T-cell (primary cell): ENCODE results near the gene EFNB3. TPM values are rescaled to one million over a fixed set of nuclear protein-coding genes. Genes with fewer than 3 reads are reported as not detected.

Source experiments
- ATAC-seq, 4 experiments: fragments of 200-7000 bp in 3 of 4; fragments of 150-1000 bp in 1 of 4; cut with Tn5 transposase; replicated peaks in 1 of 4; 1 replicate in 3 of 4; 2 replicates in 1 of 4; pipeline ENCODE4 v1.10.0; 2021; ENCODE audit warnings: moderate library complexity in 3 of 4, mild to moderate bottlenecking in 2 of 4, moderate number of reproducible peaks in 1 of 4
- CTCF ChIA-PET, 2 donors: fragments of 300-600 bp; sonication (Branson Sonifier 250); formaldehyde crosslinking; loops; one replicate each; lab custom pipeline; 2022; ENCODE audit warnings: antibody characterized with exemption in 2 of 2; lab: Charles Lee
- POLR2A ChIA-PET, 2 donors: fragments of 300-600 bp; sonication (Branson Sonifier 250); formaldehyde crosslinking; loops; one replicate each; lab custom pipeline; 2022; ENCODE audit warnings: antibody characterized with exemption in 2 of 2; lab: Charles Lee
- DNase-seq, 35 experiments: peaks; one replicate each; pipeline versions ENCODE4 v3.0.0 to v3.0.0-alpha.2; 2013 to 2023
- H3K27ac ChIP-seq: one replicate; pipeline ENCODE4 v1.5.1; 2013; ENCODE audit warnings: low read length
- H3K27me3 ChIP-seq, 2 experiments: replicated peaks in 1 of 2; 1 replicate in 1 of 2; 2 replicates in 1 of 2; pipeline versions ENCODE4 v1.6.1 to v1.7.0; 2013; ENCODE audit warnings: low read length in 1 of 2, mixed read lengths in 1 of 2; ENCODE audit not compliant: control insufficient read depth in 2 of 2, insufficient read depth in 2 of 2; ENCODE audit errors: extremely low read depth in 1 of 2
- H3K36me3 ChIP-seq, 2 donors: 1 replicate in 1 of 2; 2 replicates in 1 of 2; pipeline versions ENCODE4 v1.6.1 to v1.7.0; 2013; ENCODE audit warnings: low read length in 1 of 2; ENCODE audit not compliant: control insufficient read depth in 2 of 2, insufficient read depth in 1 of 2; ENCODE audit errors: extremely low read depth in 1 of 2
- H3K4me1 ChIP-seq, 2 experiments: 1 replicate in 1 of 2; 2 replicates in 1 of 2; pipeline versions ENCODE4 v1.6.1 to v1.7.0; 2013; ENCODE audit warnings: low read length in 2 of 2, mixed read lengths in 1 of 2; ENCODE audit not compliant: insufficient read depth in 2 of 2, control insufficient read depth in 1 of 2; ENCODE audit errors: extremely low read depth in 1 of 2
- H3K4me3 ChIP-seq, 2 donors: 1 replicate in 1 of 2; 2 replicates in 1 of 2; pipeline versions ENCODE4 v1.5.1 to v1.7.0; 2013; ENCODE audit warnings: mild to moderate bottlenecking in 2 of 2, low read length in 1 of 2, moderate library complexity in 1 of 2; ENCODE audit not compliant: control insufficient read depth in 1 of 2; ENCODE audit errors: extremely low read depth in 1 of 2
- H3K9me3 ChIP-seq: 2 replicates; pipeline ENCODE4 v1.7.0; 2013
- H3K27ac Mint-ChIP-seq, 2 donors: one replicate each; pipeline ENCODE4 v1.8.0; 2020 to 2021; ENCODE audit warnings: mild to moderate bottlenecking in 2 of 2, mixed read lengths in 2 of 2
- H3K27me3 Mint-ChIP-seq, 2 donors: one replicate each; pipeline ENCODE4 v1.8.0; 2021 to 2022; ENCODE audit warnings: mixed read lengths in 2 of 2
- H3K36me3 Mint-ChIP-seq: one replicate; pipeline ENCODE4 v1.8.0; 2021; ENCODE audit warnings: mixed read lengths
- H3K4me1 Mint-ChIP-seq, 3 donors: one replicate each; pipeline ENCODE4 v1.8.0; 2020 to 2022; ENCODE audit warnings: mixed read lengths in 3 of 3, mild to moderate bottlenecking in 1 of 3
- H3K4me3 Mint-ChIP-seq, 3 donors: one replicate each; pipeline ENCODE4 v1.8.0; 2020 to 2022; ENCODE audit warnings: mild to moderate bottlenecking in 3 of 3, mixed read lengths in 3 of 3, moderate library complexity in 3 of 3
- H3K9me3 Mint-ChIP-seq, 3 donors: one replicate each; pipeline ENCODE4 v1.8.0; 2020 to 2022; ENCODE audit warnings: mixed read lengths in 3 of 3
- WGBS: methylation state at CpG from one replicate; pipeline ENCODE4 v1.1.5; 2013; ENCODE audit warnings: missing lambda C conversion rate; ENCODE audit not compliant: insufficient coverage; 5-methylcytosine and 5-hydroxymethylcytosine counted together
- total RNA-seq, 35 experiments: library from RNA in 6 of 35; stranded (reverse) in 6 of 35; fragments of 120-200 nt in 1 of 35; gene quantifications; one replicate each; pipeline versions ENCODE4 v1.2.1 to v1.2.4 and lab custom pipeline; 2013 to 2026

EFNB3 gene
- total RNA-seq, 5 donors from 2014 or later (not counting 1 experiment from before 2014, with no cell fraction given), result 0.07 to 0.19 (median 0.18) TPM; not detected in 2

- Mint-ChIP-seq H3K27ac (peak overlapping the region; percentile 100), H3K4me3 (peak overlapping the region; percentile 85 to 99 (median 96)), H3K4me1 (peaks cover 43 to 52% (median 52%) of the 10 kb centered on the region in 3 donors), H3K36me3 (peaks cover 3% of the 10 kb centered on the region), H3K27me3 (no peaks in the 10 kb centered on the region), H3K9me3 (no peaks in the 10 kb centered on the region)
- ATAC-seq (peak; percentile 64 to 69 (median 64)), DNase-seq (peak; percentile 70 to 95 (median 87))
- no peaks in the 10 kb centered on the region for H3K27me3 ChIP-seq
- WGBS, result 4% methylated on average over 35 of the region's 44 CpGs
- H3K4me3 ChIP-seq, result peak overlapping the region; percentile 89 to 99
- ChIA-PET CTCF (interaction anchor here (0.5 to 4.0 kb wide), 9 partner anchors 13 to 1286 kb away, joined by 3 to 36 read pairs (median 4); partner anchors contain the start of genes FXR2 (in 1 of the 2), SAT2 (in 1 of the 2) and TMEM102 (in 1 of the 2)), POLR2A (interaction anchor here (0.6 to 1.2 kb wide), 7 partner anchors 35 to 486 kb away, joined by 3 to 7 read pairs (median 4); partner anchors contain the start of genes ATP1B2 (in 1 of the 2), MPDU1 (in 1 of the 2) and SAT2 (in 1 of the 2))
- H3K36me3 ChIP-seq, result peaks cover 0 to 7% of the 10 kb centered on the region in 2 donors
- H3K9me3 ChIP-seq, result no peaks in the 10 kb centered on the region
- peaks cover 17 to 35% of the 10 kb centered on the region in 2 experiments for H3K4me1 ChIP-seq
- peak overlapping the region; percentile 98 for H3K27ac ChIP-seq
Observed at GRCh38 chr17:7685533-7686221, 19.3 kb upstream of the EFNB3 start.

- Histone ChIP-seq H3K36me3 (peaks cover 0 to 7% of the 10 kb centered on the region in 2 donors), H3K4me1 (peaks cover 17 to 35% of the 10 kb centered on the region in 2 experiments), H3K4me3 (peak overlapping the region; percentile 89 to 99), H3K27me3 (no peaks in the 10 kb centered on the region), H3K9me3 (no peaks in the 10 kb centered on the region), H3K27ac (peak overlapping the region; percentile 98)
- ATAC-seq, result peak; percentile 53 to 55 (median 54)
- no peaks in the 10 kb centered on the region for H3K9me3 Mint-ChIP-seq
- peaks cover 43 to 52% (median 52%) of the 10 kb centered on the region in 3 donors for H3K4me1 Mint-ChIP-seq
- peak overlapping the region; percentile 85 to 99 (median 96) for H3K4me3 Mint-ChIP-seq
- ChIA-PET POLR2A (interaction anchor here (0.6 to 1.6 kb wide), 11 partner anchors 36 to 556 kb away, joined by 3 to 7 read pairs (median 5); partner anchors contain the start of genes ATP1B2 (in 1 of the 2), MPDU1 (in 1 of the 2) and SAT2 (in 1 of the 2)), CTCF (interaction anchor here (0.5 to 4.0 kb wide), 33 partner anchors 35 to 691 kb away, joined by 3 to 36 read pairs (median 4); partner anchors contain the start of genes ATP1B2 (in 1 of the 2), FXR2 (in 1 of the 2), GABARAP (in 1 of the 2) and KRABD2 (in 1 of the 2))
- H3K36me3 Mint-ChIP-seq, result peaks cover 6% of the 10 kb centered on the region
- peak overlapping the region; percentile 100 for H3K27ac Mint-ChIP-seq
- WGBS, result 0% methylated on average over 13 of the region's 30 CpGs
- H3K27me3 Mint-ChIP-seq, result no peaks in the 10 kb centered on the region
- DNase-seq, result peak; percentile 55 to 90 (median 75)
Observed at GRCh38 chr17:7686222-7687071, 18.6 kb upstream of the EFNB3 start.

- Mint-ChIP-seq H3K4me3 (peak within 1 kb of the TSS; percentile 85 to 99 (median 96)), H3K4me1 (peaks cover 43 to 52% (median 52%) of the 10 kb centered on the region in 3 donors)
- POLR2A ChIA-PET, result interaction anchor here (0.5 to 1.6 kb wide), 19 partner anchors 9 to 762 kb away, joined by 3 to 7 read pairs (median 4); partner anchors contain the start of genes SAT2 (in 2 of the 2), ATP1B2 (in 1 of the 2), CNTROB (in 1 of the 2) and MPDU1 (in 1 of the 2)
Observed at GRCh38 chr17:7687072-7687907, 17.7 kb upstream of the EFNB3 start, which contains the start of gene TP53. TSS of gene TP53 (minus strand) at chr17:7687490. CDS start at chr17:7676594, 10,896 bp downstream.

GRCh38 chr17:7687908-7688807 is 16.8 kb upstream of the EFNB3 start, which contains the start of gene WRAP53:
TSS of gene WRAP53 (plus strand) at chr17:7688477. CDS start at chr17:7688649, 172 bp downstream.
- H3K27ac Mint-ChIP-seq, result peak within 1 kb of the TSS; percentile 100
- CTCF ChIA-PET, result interaction anchor here (0.5 to 4.0 kb wide), 32 partner anchors 11 to 749 kb away, joined by 3 to 36 read pairs (median 4); partner anchors contain the start of genes ATP1B2 (in 2 of the 2), ACADVL (in 1 of the 2), DLG4 (in 1 of the 2) and FXR2 (in 1 of the 2)
- Histone ChIP-seq H3K4me3 (peak within 1 kb of the TSS; percentile 89 to 99), H3K27ac (peak within 1 kb of the TSS; percentile 98), H3K9me3 (no peaks in the 10 kb centered on the region), H3K27me3 (no peaks in the 10 kb centered on the region), H3K4me1 (peaks cover 17 to 33% of the 10 kb centered on the region in 2 experiments), H3K36me3 (peaks cover 0 to 7% of the 10 kb centered on the region in 2 donors)
- POLR2A ChIA-PET, result interaction anchor here (0.5 to 1.6 kb wide), 12 partner anchors 10 to 457 kb away, joined by 3 to 7 read pairs (median 4); partner anchors contain the start of genes SAT2 (in 2 of the 2), CNTROB (in 1 of the 2), SOX15 (in 1 of the 2) and TRAPPC1 (in 1 of the 2)
- H3K4me3 Mint-ChIP-seq, result peak within 1 kb of the TSS; percentile 85 to 99 (median 96)
- under 1% methylated on average over 40 of the region's 51 CpGs for WGBS
- H3K9me3 Mint-ChIP-seq, result no peaks in the 10 kb centered on the region
- no peaks in the 10 kb centered on the region for H3K27me3 Mint-ChIP-seq
- peak; percentile 91 to 97 (median 94) for DNase-seq
- peak; percentile 78 to 82 (median 81) for ATAC-seq
- peaks cover 10% of the 10 kb centered on the region for H3K36me3 Mint-ChIP-seq
- H3K4me1 Mint-ChIP-seq, result peaks cover 39 to 52% (median 48%) of the 10 kb centered on the region in 3 donors

More at GRCh38 chr17:7687072-7687907, 17.7 kb upstream of the EFNB3 start, which contains the start of gene TP53:
- Histone ChIP-seq H3K27me3 (no peaks in the 10 kb centered on the region), H3K4me3 (peak within 1 kb of the TSS; percentile 89 to 99), H3K4me1 (peaks cover 17 to 35% of the 10 kb centered on the region in 2 experiments), H3K9me3 (no peaks in the 10 kb centered on the region), H3K36me3 (peaks cover 0 to 7% of the 10 kb centered on the region in 2 donors), H3K27ac (peak within 1 kb of the TSS; percentile 98)
- CTCF ChIA-PET, result interaction anchor here (0.5 to 4.0 kb wide), 42 partner anchors 13 to 690 kb away, joined by 3 to 36 read pairs (median 4); partner anchors contain the start of genes ATP1B2 (in 2 of the 2), ACADVL (in 1 of the 2), DLG4 (in 1 of the 2) and FXR2 (in 1 of the 2)
- DNase-seq, result peak; percentile 70 to 94 (median 87)
- ATAC-seq, result peak; percentile 47 to 62 (median 58)
- Mint-ChIP-seq H3K36me3 (peaks cover 6% of the 10 kb centered on the region), H3K9me3 (no peaks in the 10 kb centered on the region), H3K27ac (peak within 1 kb of the TSS; percentile 100), H3K27me3 (no peaks in the 10 kb centered on the region)
- whole genome bisulfite sequencing, result under 1% methylated on average over 24 of the region's 30 CpGs
